GM12891 (cell line): Measurements from ENCODE around the gene HOXA6.

ENCODE experiments used
- DNase-seq: peaks from one replicate; pipeline ENCODE4 v3.0.0; 2011; ENCODE audit warnings: low spot score; ENCODE audit not compliant: insufficient read length
- FAIRE-seq: peaks from 2 replicates; lab custom pipeline; 2011; peaks lifted over from hg19 to GRCh38; lab: Jason Lieb, UNC
- PAX5 ChIP-seq: IDR thresholded peaks from 2 replicates; pipeline ENCODE4 v1.6.1; 2011; ENCODE audit warnings: low read length, moderate library complexity, mild to moderate bottlenecking; ENCODE audit not compliant: insufficient read depth, severe bottlenecking
- POLR2A ChIP-seq: IDR thresholded peaks from 2 replicates; pipeline ENCODE4 v1.6.1; 2011; ENCODE audit warnings: low read depth, low read length, control low read depth
- POLR2AphosphoS5 ChIP-seq: IDR thresholded peaks from 2 replicates; pipeline ENCODE4 v1.6.1; 2011; ENCODE audit warnings: low read depth, low read length, control low read depth
- POU2F2 ChIP-seq: IDR thresholded peaks from 2 replicates; pipeline ENCODE4 v1.6.1; 2011; ENCODE audit warnings: low read depth, mild to moderate bottlenecking, control low read depth, low read length, moderate library complexity
- SPI1 ChIP-seq: IDR thresholded peaks from 2 replicates; pipeline ENCODE4 v1.6.1; 2011; ENCODE audit warnings: low read depth, low read length, control low read depth
- TAF1 ChIP-seq: IDR thresholded peaks from 2 replicates; pipeline ENCODE4 v1.6.1; 2011; ENCODE audit warnings: low read depth, low read length, control low read depth

The HOXA6 gene

GRCh38 chr7:27143023-27143949, 4.3 kb downstream of the HOXA6 start, which contains the start of gene HOXA5:
HOXA5 (minus strand) TSS chr7:27143681; CDS start chr7:27143607, 74 bp downstream.
- FAIRE-seq: no peak
- no peak for TF ChIP-seq PAX5

GRCh38 chr7:27142580-27143022, 5.0 kb downstream of the HOXA6 start:
- TF ChIP-seq PAX5 (no peak), POU2F2 (no peak), POLR2AphosphoS5 (no peak), TAF1 (no peak), SPI1 (no peak), POLR2A (no peak)
- DNase-seq (no peak), FAIRE-seq (no peak)

More at GRCh38 chr7:27143023-27143949, 4.3 kb downstream of the HOXA6 start, which contains the start of gene HOXA5:
- no peak for DNase-seq

GRCh38 chr7:27141923-27142579, 5.5 kb downstream of the HOXA6 start:
- TF ChIP-seq POU2F2 (no peak), POLR2A (no peak), PAX5 (no peak), SPI1 (no peak), TAF1 (no peak), POLR2AphosphoS5 (no peak)
- FAIRE-seq (no peak), DNase-seq (no peak)

- no peak for TF ChIP-seq SPI1
- no peak for TF ChIP-seq POLR2AphosphoS5
- no peak for TF ChIP-seq TAF1
- TF ChIP-seq POLR2A: no peak
- no peak for TF ChIP-seq PAX5
- no peak for TF ChIP-seq POU2F2
- FAIRE-seq (no peak), DNase-seq (no peak)
Observed at GRCh38 chr7:27141137-27141922, 6.2 kb downstream of the HOXA6 start.

GRCh38 chr7:27140126-27140857, 7.3 kb downstream of the HOXA6 start:
- FAIRE-seq (no peak), DNase-seq (no peak)
- no peak for TF ChIP-seq TAF1
- TF ChIP-seq POLR2AphosphoS5: no peak
- no peak for TF ChIP-seq POU2F2
- no peak for TF ChIP-seq PAX5
- no peak for TF ChIP-seq SPI1
- TF ChIP-seq POLR2A: no peak

- FAIRE-seq (no peak), DNase-seq (no peak)
- TF ChIP-seq POU2F2 (no peak), SPI1 (no peak), TAF1 (no peak), PAX5 (no peak), POLR2AphosphoS5 (no peak), POLR2A (no peak)
Observed at GRCh38 chr7:27139334-27140125, 8.0 kb downstream of the HOXA6 start.

- FAIRE-seq (no peak), DNase-seq (no peak)
- no peak for TF ChIP-seq POLR2A
- TF ChIP-seq SPI1: no peak
- TF ChIP-seq PAX5: no peak
- no peak for TF ChIP-seq POLR2AphosphoS5
- no peak for TF ChIP-seq TAF1
Observed at GRCh38 chr7:27138985-27139333, 8.6 kb downstream of the HOXA6 start.

GRCh38 chr7:27138472-27138871, 9.1 kb downstream of the HOXA6 start:
- DNase-seq (no peak), FAIRE-seq (no peak)
- TF ChIP-seq POLR2AphosphoS5: no peak
- TF ChIP-seq PAX5: no peak
- TF ChIP-seq POLR2A: no peak
- no peak for TF ChIP-seq POU2F2
- TF ChIP-seq TAF1: no peak
- no peak for TF ChIP-seq SPI1
